Trophoblast cell (in vitro differentiated cells and primary cell): ENCODE data around the gene RNF222.

Source experiments
- DNase-seq, 2 donors: peaks; one replicate each; pipeline ENCODE4 v3.0.0-alpha.2; 2016
- H2AFZ ChIP-seq: 2 replicates; pipeline ENCODE4 v1.6.1; 2013; ENCODE audit warnings: low read length, moderate library complexity, mild to moderate bottlenecking; ENCODE audit not compliant: insufficient read depth, poor library complexity
- H2AK5ac ChIP-seq: 2 replicates; pipeline ENCODE4 v1.6.1; 2013; ENCODE audit warnings: mild to moderate bottlenecking, low read length
- H2BK120ac ChIP-seq: 2 replicates; pipeline ENCODE4 v1.6.1; 2013; ENCODE audit warnings: low read length, mild to moderate bottlenecking, moderate library complexity; ENCODE audit not compliant: insufficient read depth, poor library complexity
- H2BK12ac ChIP-seq: 2 replicates; pipeline ENCODE4 v1.6.1; 2013; ENCODE audit warnings: mild to moderate bottlenecking, low read length, moderate library complexity
- H2BK5ac ChIP-seq: 2 replicates; pipeline ENCODE4 v1.6.1; 2013; ENCODE audit warnings: low read length, low read depth, moderate library complexity, mild to moderate bottlenecking; ENCODE audit not compliant: poor library complexity
- H3K14ac ChIP-seq: 2 replicates; pipeline ENCODE4 v1.6.1; 2013; ENCODE audit warnings: mild to moderate bottlenecking, low read length
- H3K18ac ChIP-seq: 2 replicates; pipeline ENCODE4 v1.6.1; 2013; ENCODE audit warnings: mild to moderate bottlenecking, low read length
- H3K23ac ChIP-seq: 2 replicates; pipeline ENCODE4 v1.6.1; 2013; ENCODE audit warnings: low read length
- H3K27ac ChIP-seq: 2 replicates; pipeline ENCODE4 v1.5.1; 2013; ENCODE audit warnings: low read depth, mild to moderate bottlenecking, inconsistent platforms, low read length, moderate library complexity
- H3K27me3 ChIP-seq: 2 replicates; pipeline ENCODE4 v1.6.1; 2013; ENCODE audit warnings: inconsistent platforms, mild to moderate bottlenecking, low read length, moderate library complexity; ENCODE audit not compliant: insufficient read depth
- H3K36me3 ChIP-seq, 2 experiments: 1 replicate in 1 of 2; 2 replicates in 1 of 2; pipeline ENCODE4 v1.6.1; 2013; ENCODE audit warnings: low read length in 2 of 2, mild to moderate bottlenecking in 2 of 2, moderate library complexity in 1 of 2; ENCODE audit not compliant: insufficient read depth in 2 of 2, control insufficient read depth in 1 of 2
- H3K4ac ChIP-seq: 2 replicates; pipeline ENCODE4 v1.6.1; 2013; ENCODE audit warnings: low read depth, mild to moderate bottlenecking, low read length, moderate library complexity
- H3K4me1 ChIP-seq, 2 experiments: 1 replicate in 1 of 2; 2 replicates in 1 of 2; pipeline ENCODE4 v1.6.1; 2013; ENCODE audit warnings: low read length in 2 of 2, mild to moderate bottlenecking in 2 of 2, moderate library complexity in 1 of 2; ENCODE audit not compliant: insufficient read depth in 2 of 2, control insufficient read depth in 1 of 2
- H3K4me2 ChIP-seq: 2 replicates; pipeline ENCODE4 v1.6.1; 2013; ENCODE audit warnings: inconsistent platforms, mild to moderate bottlenecking, low read length, moderate library complexity
- H3K4me3 ChIP-seq: 2 replicates; pipeline ENCODE4 v1.5.1; 2013; ENCODE audit warnings: mild to moderate bottlenecking, low read depth, low read length, inconsistent platforms
- H3K79me1 ChIP-seq: one replicate; pipeline ENCODE4 v1.6.1; 2013; ENCODE audit warnings: low read length
- H3K79me2 ChIP-seq: 2 replicates; pipeline ENCODE4 v1.6.1; 2013; ENCODE audit warnings: low read length, mild to moderate bottlenecking; ENCODE audit not compliant: control insufficient read depth, insufficient read depth, poor library complexity
- H3K9ac ChIP-seq: 2 replicates; pipeline ENCODE4 v1.6.1; 2013; ENCODE audit warnings: mild to moderate bottlenecking, low read length
- H3K9me3 ChIP-seq: 2 replicates; pipeline ENCODE4 v1.6.1; 2013; ENCODE audit warnings: low read depth, mild to moderate bottlenecking, control low read depth, inconsistent platforms, low read length; ENCODE audit not compliant: insufficient read depth
- H4K12ac ChIP-seq: 2 replicates; pipeline ENCODE4 v1.6.1; 2013; ENCODE audit warnings: low read depth, mild to moderate bottlenecking, low read length, moderate library complexity
- H4K8ac ChIP-seq: 2 replicates; pipeline ENCODE4 v1.6.1; 2013; ENCODE audit warnings: low read depth, mild to moderate bottlenecking, low read length, moderate library complexity
- H4K91ac ChIP-seq: one replicate; pipeline ENCODE4 v1.6.1; 2013; ENCODE audit warnings: low read depth, mild to moderate bottlenecking, low read length, moderate library complexity
- WGBS: extraction: QIAGEN DNeasy Blood & Tissue Kit; methylation state at CpG from one replicate; pipeline ENCODE4 v1.1.7; 2013; ENCODE audit warnings: missing lambda C conversion rate; ENCODE audit not compliant: insufficient read length, insufficient coverage; ENCODE audit errors: extremely low coverage; 5-methylcytosine and 5-hydroxymethylcytosine counted together

Gene RNF222

GRCh38 chr17:8408371-8408770 is 10.7 kb upstream of the RNF222 start:
- Histone ChIP-seq H4K12ac (no peak overlapping the region), H3K4me1 (peaks cover 0 to 3% of the 10 kb centered on the region in 2 experiments), H3K18ac (no peak overlapping the region), H3K36me3 (no peaks in the 10 kb centered on the region), H3K79me2 (no peaks in the 10 kb centered on the region), H4K91ac (no peak overlapping the region), H3K79me1 (no peaks in the 10 kb centered on the region), H3K4me3 (no peak overlapping the region), H3K27me3 (no peaks in the 10 kb centered on the region), H3K9ac (no peak overlapping the region), H2AK5ac (no peak overlapping the region), H4K8ac (no peak overlapping the region), H3K27ac (no peak overlapping the region), H3K9me3 (no peaks in the 10 kb centered on the region), H2BK12ac (no peak overlapping the region), H3K4ac (no peak overlapping the region), H2BK5ac (no peak overlapping the region), H2BK120ac (no peak overlapping the region), H3K23ac (no peak overlapping the region), H3K14ac (no peak overlapping the region), H3K4me2 (no peak overlapping the region), H2AFZ (peak overlapping the region; percentile 1)
- peak in 1 of 2 donors; percentile 49 for DNase-seq
- WGBS, result no CpG with 5 or more reads among the region's 14 CpGs

- H3K27me3 ChIP-seq, result no peaks in the 10 kb centered on the region
- H3K4me3 ChIP-seq, result no peak overlapping the region
- no peak overlapping the region for H2BK120ac ChIP-seq
- H3K79me1 ChIP-seq, result no peaks in the 10 kb centered on the region
- peaks cover 0 to 3% of the 10 kb centered on the region in 2 experiments for H3K4me1 ChIP-seq
- H4K12ac ChIP-seq, result no peak overlapping the region
- no peak overlapping the region for H3K9ac ChIP-seq
- H2BK12ac ChIP-seq, result no peak overlapping the region
- H3K27ac ChIP-seq, result no peak overlapping the region
- H3K23ac ChIP-seq, result no peak overlapping the region
- no peak overlapping the region for H3K4ac ChIP-seq
- H3K14ac ChIP-seq, result no peak overlapping the region
- H3K9me3 ChIP-seq, result no peaks in the 10 kb centered on the region
- H2AFZ ChIP-seq, result no peak overlapping the region
- no peak overlapping the region for H3K18ac ChIP-seq
- no peaks in the 10 kb centered on the region for H3K79me2 ChIP-seq
- H3K36me3 ChIP-seq, result no peaks in the 10 kb centered on the region
- H2BK5ac ChIP-seq, result no peak overlapping the region
- H4K91ac ChIP-seq, result no peak overlapping the region
- no peak for DNase-seq
- no peak overlapping the region for H3K4me2 ChIP-seq
- no CpG with 5 or more reads among the region's 2 CpGs for WGBS
- H2AK5ac ChIP-seq, result no peak overlapping the region
- H4K8ac ChIP-seq, result no peak overlapping the region
Observed at GRCh38 chr17:8406174-8406573, 8.5 kb upstream of the RNF222 start.

DNA sequence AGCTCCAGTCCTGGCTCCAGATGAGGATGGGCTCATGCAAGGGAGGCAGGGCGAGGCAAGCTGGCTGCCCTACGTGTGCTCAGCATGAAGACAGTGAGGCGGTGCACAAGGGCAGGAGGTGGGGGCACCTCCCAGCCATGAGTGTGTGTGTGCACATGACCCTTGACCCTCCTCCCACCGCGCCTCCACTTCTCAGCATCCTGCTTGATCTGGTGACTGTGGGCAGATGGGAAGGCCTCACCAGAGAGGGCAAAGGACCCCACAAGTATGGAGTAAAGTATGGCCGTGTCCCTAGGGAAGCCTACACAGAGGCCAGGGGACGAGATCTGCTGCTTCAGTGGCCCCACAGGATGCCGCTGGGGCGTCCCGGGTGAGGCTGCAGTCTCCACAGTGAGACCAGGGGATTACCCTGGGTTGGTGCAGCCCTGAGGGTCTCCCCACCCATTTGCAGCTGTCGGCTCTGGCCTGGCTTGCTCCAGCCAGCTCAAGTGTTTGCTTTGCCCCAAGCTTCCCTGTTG is 7.9 kb upstream of the RNF222 start:
- no peak overlapping the region for H3K23ac ChIP-seq
- no peak overlapping the region for H2BK120ac ChIP-seq
- no peak overlapping the region for H3K9ac ChIP-seq
- no peaks in the 10 kb centered on the region for H3K9me3 ChIP-seq
- no peak overlapping the region for H3K18ac ChIP-seq
- no peaks in the 10 kb centered on the region for H3K27me3 ChIP-seq
- no peak overlapping the region for H2BK5ac ChIP-seq
- H3K79me1 ChIP-seq, result no peaks in the 10 kb centered on the region
- no peak for DNase-seq
- no peak overlapping the region for H3K14ac ChIP-seq
- no peak overlapping the region for H2AFZ ChIP-seq
- no peaks in the 10 kb centered on the region for H3K36me3 ChIP-seq
- H4K91ac ChIP-seq, result no peak overlapping the region
- no peak overlapping the region for H4K8ac ChIP-seq
- no peak overlapping the region for H3K4ac ChIP-seq
- H3K79me2 ChIP-seq, result no peaks in the 10 kb centered on the region
- no peak overlapping the region for H3K27ac ChIP-seq
- no CpG with 5 or more reads among the region's 11 CpGs for WGBS
- peaks cover 0 to 3% of the 10 kb centered on the region in 2 experiments for H3K4me1 ChIP-seq
- no peak overlapping the region for H3K4me2 ChIP-seq
- H3K4me3 ChIP-seq, result no peak overlapping the region
- no peak overlapping the region for H4K12ac ChIP-seq
- H2AK5ac ChIP-seq, result no peak overlapping the region
- no peak overlapping the region for H2BK12ac ChIP-seq

GRCh38 chr17:8402921-8403536 is 5.4 kb upstream of the RNF222 start:
- Histone ChIP-seq H2AK5ac (no peak overlapping the region), H4K8ac (no peak overlapping the region), H3K4ac (no peak overlapping the region), H2AFZ (no peak overlapping the region), H3K27ac (no peak overlapping the region), H3K9me3 (no peaks in the 10 kb centered on the region), H3K79me1 (no peaks in the 10 kb centered on the region), H3K4me1 (peaks cover 0 to under 1% of the 10 kb centered on the region in 2 experiments), H2BK120ac (no peak overlapping the region), H3K18ac (no peak overlapping the region), H3K4me2 (no peak overlapping the region), H3K9ac (no peak overlapping the region), H3K14ac (no peak overlapping the region), H4K12ac (no peak overlapping the region), H3K4me3 (no peak overlapping the region), H3K23ac (no peak overlapping the region), H2BK5ac (no peak overlapping the region), H4K91ac (no peak overlapping the region), H3K79me2 (no peaks in the 10 kb centered on the region), H3K36me3 (no peaks in the 10 kb centered on the region), H3K27me3 (no peaks in the 10 kb centered on the region), H2BK12ac (no peak overlapping the region)
- WGBS, result no CpG with 5 or more reads among the region's 11 CpGs
- DNase-seq, result no peak
